Transverse colon (tissue), 4 donors: ENCODE results near the gene CNIH4. TPM values are rescaled to one million over a fixed set of nuclear protein-coding genes. Genes with fewer than 3 reads are reported as not detected.

Source experiments
- DNase-seq: peaks from one replicate; pipeline ENCODE4 v3.0.0-alpha.2; 2019
- H3K27ac ChIP-seq, 4 donors: fragments of 200-600 bp; sonication (generic); 2 replicates each; pipeline ENCODE4 v1.5.1; 2016 to 2018; ENCODE audit warnings: inconsistent platforms in 4 of 4
- H3K27me3 ChIP-seq: fragments of 200-600 bp; sonication (generic); 2 replicates; pipeline ENCODE4 v1.5.1; 2017; ENCODE audit warnings: inconsistent platforms
- H3K36me3 ChIP-seq, 4 donors: fragments of 200-600 bp; sonication (generic); 2 replicates each; pipeline ENCODE4 v1.5.1; 2017 to 2019; ENCODE audit warnings: inconsistent platforms in 4 of 4
- H3K4me1 ChIP-seq, 4 donors: fragments of 200-600 bp; sonication (generic); 2 replicates each; pipeline ENCODE4 v1.5.1; 2017 to 2020; ENCODE audit warnings: inconsistent platforms in 4 of 4
- H3K4me3 ChIP-seq, 4 donors: fragments of 200-600 bp; sonication (generic); 1 replicate in 1 of 4; 2 replicates in 3 of 4; pipeline versions ENCODE4 v1.5.1 to v1.6.1; 2017 to 2019; ENCODE audit warnings: inconsistent platforms in 4 of 4
- H3K9me3 ChIP-seq, 2 donors: fragments of 200-600 bp; sonication (generic); 2 replicates each; pipeline ENCODE4 v1.5.1; 2017 to 2019; ENCODE audit warnings: inconsistent platforms in 2 of 2
- EP300 ChIP-seq: sonication (generic); formaldehyde crosslinking; IDR thresholded peaks from one replicate; pipeline ENCODE4 v1.6.1; 2017; ENCODE audit warnings: antibody characterized with exemption, low read depth
- POLR2A ChIP-seq: fragments of 450-650 bp; IDR thresholded peaks from one replicate; pipeline ENCODE4 v1.6.1; 2016; ENCODE audit warnings: antibody characterized with exemption, mild to moderate bottlenecking, moderate library complexity
- POLR2AphosphoS5 ChIP-seq, 3 donors: sonication (generic); formaldehyde crosslinking; IDR thresholded peaks; one replicate each; pipeline ENCODE4 v1.6.1; 2016; ENCODE audit warnings: antibody characterized with exemption in 3 of 3
- WGBS, 2 donors: methylation state at CpG; one replicate each; pipeline ENCODE4 v1.1.5; 2018; ENCODE audit warnings: low coverage in 1 of 2; 5-methylcytosine and 5-hydroxymethylcytosine counted together
- in situ Hi-C, 4 donors: fragments of 200-750 bp; cut with MboI; loops; one replicate each; pipeline versions ENCODE4 v1.15.0 to v1.15.1; 2017; ENCODE audit warnings: low sequenced_read_pairs in 3 of 4, low pct_ligation_motif_present in 1 of 4, low pct_unique_long_range_greater_than_20kb in 1 of 4
- intact Hi-C: fragments of 100-400 bp; cut with DNase I; formaldehyde crosslinking; loops from one replicate; pipeline ENCODE4 v1.15.1; 2023; ENCODE audit warnings: low total_unique reads
- total RNA-seq, 4 donors: library from RNA; depleted of rRNA; stranded (reverse); fragments of >200 nt; gene quantifications; one replicate each; pipeline ENCODE4 v1.1.0, GENCODE V29; 2016
- TF ChIP-seq, protein P1 (sequence below), 5 experiments: fragments of 200-600 bp in 3 of 5; fragments of 450-650 bp in 2 of 5; sonication (generic) in 3 of 5; IDR thresholded peaks; 1 replicate in 2 of 5; 2 replicates in 3 of 5; pipeline ENCODE4 v1.5.1; 2016 to 2017; ENCODE audit warnings: antibody characterized with exemption in 5 of 5, inconsistent platforms in 3 of 5, mild to moderate bottlenecking in 2 of 5, moderate library complexity in 1 of 5

CNIH4 gene
- total RNA-seq, 4 donors from 2014 or later: 33.0 to 48.7 (median 42.0) TPM

DNA sequence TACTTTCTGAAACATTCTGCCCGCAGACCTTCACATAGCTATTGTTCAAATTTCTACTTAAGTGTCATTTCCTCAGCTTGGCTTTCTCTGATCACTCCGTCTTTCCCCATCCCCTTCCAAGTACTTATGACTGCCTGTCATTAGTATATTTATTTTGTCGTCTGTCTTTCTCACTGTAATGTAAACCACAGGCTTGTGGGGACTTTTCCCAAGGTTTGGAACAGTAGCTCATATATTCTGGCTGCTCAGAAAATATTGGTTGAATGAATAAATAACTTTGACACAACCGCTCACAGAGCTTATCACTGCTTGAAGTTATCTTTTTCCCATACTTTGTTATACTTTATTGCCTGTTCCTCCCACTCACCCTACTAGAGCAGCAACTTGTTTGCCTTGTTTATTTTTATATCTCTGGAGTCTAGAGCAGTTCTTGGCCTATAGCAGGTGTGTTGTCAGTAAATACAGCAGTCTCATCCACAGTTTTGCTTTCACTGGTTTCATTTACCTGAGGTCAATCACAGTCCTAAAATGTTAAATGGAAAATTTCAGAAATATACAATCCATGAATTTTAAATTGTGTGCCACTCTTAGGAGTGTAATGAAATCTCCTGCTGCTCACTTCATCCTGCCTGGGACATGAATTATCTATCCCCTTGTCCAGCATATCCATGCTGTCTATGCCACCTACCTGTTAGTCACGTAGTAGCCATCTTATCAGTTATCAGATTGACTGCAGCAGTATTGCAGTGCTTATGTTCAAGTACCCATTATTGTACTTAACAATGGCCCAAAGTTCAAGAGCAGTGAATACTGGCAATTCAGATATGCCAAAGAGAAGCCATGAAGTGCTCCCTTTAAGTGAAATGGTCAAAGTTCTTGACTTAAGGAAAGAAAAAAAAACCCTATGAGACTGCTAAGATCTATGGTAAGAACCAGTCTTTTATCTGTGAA is 2.4 kb upstream of the CNIH4 start:
- WGBS, 2 donors: 45 to 47% methylated on average over 4 to 5 of the region's 5 CpGs

DNA sequence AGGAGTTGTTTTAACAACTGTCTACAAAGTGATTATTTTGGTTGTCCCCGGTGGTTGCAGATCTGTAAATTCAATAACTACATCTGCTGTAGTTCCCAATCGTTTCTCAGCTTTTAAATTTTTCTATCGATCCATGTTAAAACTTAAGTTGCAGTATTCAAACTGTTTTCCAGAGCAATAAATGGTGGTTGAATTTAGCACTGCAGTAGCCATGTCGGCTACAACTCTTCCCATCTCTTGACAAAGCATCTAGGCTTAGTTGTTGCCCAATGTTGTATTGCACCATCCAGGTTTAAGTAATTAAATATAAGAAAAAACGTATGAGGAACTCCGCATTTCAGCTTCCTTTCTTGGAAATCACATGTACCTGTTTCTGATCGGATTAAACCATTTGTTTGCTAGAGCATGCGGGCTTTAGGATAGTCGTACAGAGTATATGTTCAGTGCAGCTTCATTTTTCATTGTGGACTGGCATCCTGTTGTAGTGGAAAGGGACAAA is 996 bp downstream of the CNIH4 start:
- intact Hi-C loops: loop anchor here (5.0 kb wide), 1 partner anchor 80 kb away; no protein-coding TSS in a partner anchor
- Histone ChIP-seq H3K36me3 (no peaks in the 10 kb centered on the region), H3K27me3 (no peaks in the 10 kb centered on the region), H3K27ac (peak overlapping the region; percentile 86 to 97 (median 94)), H3K9me3 (no peaks in the 10 kb centered on the region), H3K4me1 (peaks cover 7 to 58% (median 28%) of the 10 kb centered on the region in 4 donors), H3K4me3 (peak overlapping the region; percentile 51 to 97 (median 88))
- TF ChIP-seq, protein P1, sequence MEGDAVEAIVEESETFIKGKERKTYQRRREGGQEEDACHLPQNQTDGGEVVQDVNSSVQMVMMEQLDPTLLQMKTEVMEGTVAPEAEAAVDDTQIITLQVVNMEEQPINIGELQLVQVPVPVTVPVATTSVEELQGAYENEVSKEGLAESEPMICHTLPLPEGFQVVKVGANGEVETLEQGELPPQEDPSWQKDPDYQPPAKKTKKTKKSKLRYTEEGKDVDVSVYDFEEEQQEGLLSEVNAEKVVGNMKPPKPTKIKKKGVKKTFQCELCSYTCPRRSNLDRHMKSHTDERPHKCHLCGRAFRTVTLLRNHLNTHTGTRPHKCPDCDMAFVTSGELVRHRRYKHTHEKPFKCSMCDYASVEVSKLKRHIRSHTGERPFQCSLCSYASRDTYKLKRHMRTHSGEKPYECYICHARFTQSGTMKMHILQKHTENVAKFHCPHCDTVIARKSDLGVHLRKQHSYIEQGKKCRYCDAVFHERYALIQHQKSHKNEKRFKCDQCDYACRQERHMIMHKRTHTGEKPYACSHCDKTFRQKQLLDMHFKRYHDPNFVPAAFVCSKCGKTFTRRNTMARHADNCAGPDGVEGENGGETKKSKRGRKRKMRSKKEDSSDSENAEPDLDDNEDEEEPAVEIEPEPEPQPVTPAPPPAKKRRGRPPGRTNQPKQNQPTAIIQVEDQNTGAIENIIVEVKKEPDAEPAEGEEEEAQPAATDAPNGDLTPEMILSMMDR (IDR thresholded peaks at IDR 0.05): peak in 1 of 5 experiments; percentile 24
- no peak for TF ChIP-seq POLR2AphosphoS5 (IDR thresholded peaks at IDR 0.05)
- 16 to 21% methylated on average over 7 to 9 of the region's 9 CpGs for WGBS, 2 donors
- no peak for DNase-seq
- in situ Hi-C loops: no loop called here

More for the DNA sequence above, 2.4 kb upstream of the CNIH4 start:
- Histone ChIP-seq H3K4me3 (no peak overlapping the region), H3K36me3 (no peaks in the 10 kb centered on the region), H3K9me3 (no peaks in the 10 kb centered on the region), H3K27ac (peak overlapping the region; percentile 64 to 74 (median 66)), H3K27me3 (no peaks in the 10 kb centered on the region), H3K4me1 (peaks cover 7 to 46% (median 28%) of the 10 kb centered on the region in 4 donors)
- no peak for DNase-seq
- in situ Hi-C loops: no loop called here
- intact Hi-C loops: no loop called here
- TF ChIP-seq POLR2AphosphoS5 (IDR thresholded peaks at IDR 0.05) (peak in 1 of 3 donors; percentile 24), POLR2A (no peak)

DNA sequence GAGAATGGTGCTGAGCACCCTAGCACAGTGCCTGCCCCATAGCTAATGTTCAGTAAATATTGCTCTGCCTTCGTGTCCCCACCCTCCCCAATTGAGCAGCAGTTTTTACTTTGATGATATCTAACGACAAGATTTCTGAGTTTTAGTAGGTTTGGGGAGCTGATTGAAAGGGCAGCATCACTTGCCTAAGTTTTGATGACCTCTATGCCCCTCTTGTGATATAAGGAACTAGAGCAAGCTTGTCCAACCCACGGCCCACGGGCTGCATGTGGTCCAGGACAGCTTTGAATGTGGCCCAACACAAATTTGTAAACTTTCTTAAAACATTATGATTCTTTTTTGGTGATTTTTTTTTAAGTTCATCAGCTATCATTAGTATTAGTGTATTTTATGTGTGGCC is 1.6 kb downstream of the CNIH4 start:
- H3K4me3 ChIP-seq: peak overlapping the region in 3 of 4 donors; percentile 51 to 97 (median 95)
- H3K36me3 ChIP-seq: no peaks in the 10 kb centered on the region
- peak overlapping the region; percentile 86 to 97 (median 94) for H3K27ac ChIP-seq
- DNase-seq: no peak
- no peaks in the 10 kb centered on the region for H3K27me3 ChIP-seq
- 46 to 52% methylated on average over 2 to 4 of the region's 4 CpGs for WGBS, 2 donors
- in situ Hi-C loops: no loop called here
- TF ChIP-seq, protein P1 (IDR thresholded peaks at IDR 0.05): no peak
- no peak for TF ChIP-seq POLR2A
- TF ChIP-seq POLR2AphosphoS5 (IDR thresholded peaks at IDR 0.05): no peak
- no peak for TF ChIP-seq EP300
- H3K4me1 ChIP-seq: peaks cover 7 to 58% (median 28%) of the 10 kb centered on the region in 4 donors
- no peaks in the 10 kb centered on the region for H3K9me3 ChIP-seq
- intact Hi-C loops: loop anchor here (5.0 kb wide), 1 partner anchor 79 kb away; no protein-coding TSS in a partner anchor

DNA sequence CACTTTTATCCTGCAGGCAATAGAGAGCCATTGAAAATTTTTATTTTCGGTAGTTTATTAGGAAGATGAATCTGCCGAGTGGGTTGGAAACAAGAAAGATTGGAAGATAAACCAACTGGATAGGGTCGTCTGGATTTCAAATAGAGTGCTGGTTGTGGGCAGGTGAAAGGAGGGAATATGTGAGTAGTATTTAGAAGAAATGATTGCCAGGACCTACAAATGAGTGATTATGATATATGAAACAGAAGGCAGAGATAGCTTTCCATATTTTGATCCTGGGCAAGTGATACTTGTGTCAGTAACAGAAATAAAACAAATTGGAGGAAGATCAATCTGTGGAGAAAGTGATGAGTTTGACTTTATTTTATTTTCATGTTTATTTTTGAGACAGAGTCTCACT is 2.5 kb downstream of the CNIH4 start:
- Histone ChIP-seq H3K4me1 (peaks cover 7 to 50% (median 22%) of the 10 kb centered on the region in 4 donors), H3K27ac (no peak overlapping the region), H3K9me3 (no peaks in the 10 kb centered on the region), H3K27me3 (no peaks in the 10 kb centered on the region), H3K36me3 (peaks cover 0 to 5% (median 0%) of the 10 kb centered on the region in 4 donors), H3K4me3 (no peak overlapping the region)
- in situ Hi-C loops (no loop called here), intact Hi-C loops (loop anchor here (5.0 kb wide), 1 partner anchor 78 kb away; no protein-coding TSS in a partner anchor)
- DNase-seq: no peak
- WGBS, 2 donors: 57 to 79% methylated on average over 1 to 3 of the region's 3 CpGs
- TF ChIP-seq POLR2A (no peak), EP300 (no peak), POLR2AphosphoS5 (IDR thresholded peaks at IDR 0.05) (no peak)
- TF ChIP-seq, protein P1 (IDR thresholded peaks at IDR 0.05): no peak
